ENCODE measurements around the gene ACTA2.

Gene ACTA2

DNA sequence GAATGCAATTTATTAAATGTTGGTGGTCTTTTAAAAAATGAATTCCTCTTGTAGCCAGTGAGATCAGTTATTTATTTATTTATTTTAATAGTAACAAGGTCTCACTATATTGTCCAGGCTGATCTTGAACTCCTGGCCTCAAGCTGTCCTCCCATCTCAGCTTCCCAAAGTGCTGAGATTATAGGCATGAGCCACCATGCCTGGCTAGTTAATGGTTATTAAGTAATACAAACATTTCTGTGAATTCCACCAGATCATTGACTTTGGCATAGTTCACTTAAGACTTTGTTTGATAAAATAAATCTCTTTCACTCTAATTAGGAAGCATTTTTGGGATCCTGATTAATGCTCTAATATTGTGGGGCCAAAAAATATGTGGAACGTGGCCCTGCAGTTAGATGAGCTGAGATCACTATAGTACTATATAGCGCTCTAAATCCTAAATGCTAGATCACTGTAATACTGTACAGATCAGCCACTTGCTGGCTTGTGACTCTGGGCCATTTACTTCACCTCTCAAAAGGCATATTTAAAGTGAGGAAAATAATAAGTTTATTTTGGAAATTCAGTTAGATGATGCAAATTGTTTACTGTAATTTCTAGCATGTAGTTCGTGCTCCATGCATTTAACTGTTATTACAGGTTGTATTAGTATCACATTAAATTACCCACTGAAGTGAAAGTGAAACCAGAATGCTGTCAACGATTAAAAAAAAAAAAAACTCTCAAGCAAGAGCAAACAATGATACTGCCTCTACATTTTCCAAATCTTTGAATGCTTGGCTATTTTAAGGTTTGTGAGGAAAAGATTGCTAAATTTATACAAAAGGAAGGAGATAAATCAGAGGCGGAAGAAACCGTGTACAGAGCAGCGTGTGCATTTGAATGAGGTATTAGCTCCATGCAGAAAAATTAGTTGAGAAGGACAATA is 22.1 kb upstream of the ACTA2 start:
- H3K9me2 ChIP-seq (replicated peaks; ENCODE audit: insufficient read depth, low read length): no peaks in the 10 kb centered on the region
- no peak overlapping the region for H3K27ac ChIP-seq (ENCODE audit: low read depth, low read length)
- peak overlapping the region; percentile 18 for H3K4me2 ChIP-seq (ENCODE audit: low read depth, low read length, poor library complexity, severe bottlenecking)
- no peaks in the 10 kb centered on the region for H3K36me3 ChIP-seq (ENCODE audit: low read length)
- H3K9me3 ChIP-seq (ENCODE audit: insufficient read depth, low read length): no peaks in the 10 kb centered on the region
- H3K27me3 ChIP-seq (ENCODE audit: low read length): no peaks in the 10 kb centered on the region
- H4K20me1 ChIP-seq (ENCODE audit: low read depth, low read length): no peaks in the 10 kb centered on the region
- H3F3A ChIP-seq (ENCODE audit: insufficient read depth): no peaks in the 10 kb centered on the region
- TF ChIP-seq, protein P1, sequence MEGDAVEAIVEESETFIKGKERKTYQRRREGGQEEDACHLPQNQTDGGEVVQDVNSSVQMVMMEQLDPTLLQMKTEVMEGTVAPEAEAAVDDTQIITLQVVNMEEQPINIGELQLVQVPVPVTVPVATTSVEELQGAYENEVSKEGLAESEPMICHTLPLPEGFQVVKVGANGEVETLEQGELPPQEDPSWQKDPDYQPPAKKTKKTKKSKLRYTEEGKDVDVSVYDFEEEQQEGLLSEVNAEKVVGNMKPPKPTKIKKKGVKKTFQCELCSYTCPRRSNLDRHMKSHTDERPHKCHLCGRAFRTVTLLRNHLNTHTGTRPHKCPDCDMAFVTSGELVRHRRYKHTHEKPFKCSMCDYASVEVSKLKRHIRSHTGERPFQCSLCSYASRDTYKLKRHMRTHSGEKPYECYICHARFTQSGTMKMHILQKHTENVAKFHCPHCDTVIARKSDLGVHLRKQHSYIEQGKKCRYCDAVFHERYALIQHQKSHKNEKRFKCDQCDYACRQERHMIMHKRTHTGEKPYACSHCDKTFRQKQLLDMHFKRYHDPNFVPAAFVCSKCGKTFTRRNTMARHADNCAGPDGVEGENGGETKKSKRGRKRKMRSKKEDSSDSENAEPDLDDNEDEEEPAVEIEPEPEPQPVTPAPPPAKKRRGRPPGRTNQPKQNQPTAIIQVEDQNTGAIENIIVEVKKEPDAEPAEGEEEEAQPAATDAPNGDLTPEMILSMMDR (IDR thresholded peaks at IDR 0.05; ENCODE audit: insufficient read depth, low read length, poor library complexity, severe bottlenecking): no peak
- no peak for TF ChIP-seq EZH2phosphoT487 (conservative IDR thresholded peaks at IDR 0.05; ENCODE audit: low read length)
- H3K79me2 ChIP-seq (ENCODE audit: insufficient read depth, low read length): no peaks in the 10 kb centered on the region
- H3K4me3 ChIP-seq (ENCODE audit: insufficient read depth, low read length, poor library complexity, severe bottlenecking): no peak overlapping the region
- no peak overlapping the region for H2AFZ ChIP-seq (ENCODE audit: low read depth, low read length, severe bottlenecking)
- no peak overlapping the region for H3K9ac ChIP-seq (ENCODE audit: low read length)

GRCh38 chr10:88974012-88974411 is 21.4 kb upstream of the ACTA2 start:
- TF ChIP-seq EZH2phosphoT487 (conservative IDR thresholded peaks at IDR 0.05; ENCODE audit: low read length): no peak
- TF ChIP-seq, protein P1 (IDR thresholded peaks at IDR 0.05; ENCODE audit: insufficient read depth, low read length, poor library complexity, severe bottlenecking): no peak
- H3K27ac ChIP-seq (ENCODE audit: low read depth, low read length): no peak overlapping the region
- no peaks in the 10 kb centered on the region for H3K27me3 ChIP-seq (ENCODE audit: low read length)
- H4K20me1 ChIP-seq (ENCODE audit: low read depth, low read length): no peaks in the 10 kb centered on the region
- H3F3A ChIP-seq (ENCODE audit: insufficient read depth): no peaks in the 10 kb centered on the region
- no peaks in the 10 kb centered on the region for H3K79me2 ChIP-seq (ENCODE audit: insufficient read depth, low read length)
- no peaks in the 10 kb centered on the region for H3K36me3 ChIP-seq (ENCODE audit: low read length)
- H3K9ac ChIP-seq (ENCODE audit: low read length): no peak overlapping the region
- H2AFZ ChIP-seq (ENCODE audit: low read depth, low read length, severe bottlenecking): no peak overlapping the region
- no peaks in the 10 kb centered on the region for H3K9me2 ChIP-seq (replicated peaks; ENCODE audit: insufficient read depth, low read length)
- H3K4me2 ChIP-seq (ENCODE audit: low read depth, low read length, poor library complexity, severe bottlenecking): no peak overlapping the region
- H3K9me3 ChIP-seq (ENCODE audit: insufficient read depth, low read length): no peaks in the 10 kb centered on the region
- H3K4me3 ChIP-seq (ENCODE audit: insufficient read depth, low read length, poor library complexity, severe bottlenecking): no peak overlapping the region

DNA sequence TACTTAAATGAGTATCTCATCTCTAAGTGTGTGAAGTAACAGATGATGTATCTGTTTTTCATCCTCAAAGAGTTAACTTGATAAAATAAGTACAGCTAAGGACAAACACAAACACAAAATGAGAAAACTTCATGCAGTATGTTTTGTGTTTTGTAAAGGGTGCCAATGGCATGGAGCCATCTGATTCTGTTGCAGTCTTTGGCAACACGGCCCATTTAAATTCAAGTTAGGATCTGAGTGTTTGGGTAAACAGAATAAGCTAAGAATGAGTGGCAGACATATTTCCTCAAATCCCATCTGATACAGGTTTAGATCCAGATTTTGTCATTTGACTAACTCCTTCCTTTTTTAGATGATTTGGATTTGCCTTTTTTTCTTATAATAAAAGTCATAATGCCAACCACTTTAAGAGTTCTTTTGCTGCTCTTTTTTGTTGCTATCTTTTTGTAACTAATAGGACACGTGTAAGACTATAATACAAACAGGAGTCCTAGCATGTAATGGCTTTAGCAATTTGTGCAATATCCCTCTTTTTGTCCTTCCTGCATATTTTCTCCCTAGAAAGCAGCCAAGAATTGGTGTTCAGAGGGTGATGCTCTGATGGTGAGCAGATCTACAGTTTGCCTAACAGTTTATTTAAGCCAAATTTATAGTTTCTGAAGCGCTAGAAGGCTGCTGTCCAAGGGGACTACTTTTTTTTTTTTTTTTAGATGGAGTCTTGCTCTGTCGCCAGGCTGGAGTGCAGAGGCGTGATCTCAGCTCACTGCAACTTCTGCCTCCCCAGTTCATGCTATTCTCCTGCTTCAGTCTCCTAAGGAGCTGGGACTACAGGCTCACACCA is 18.9 kb upstream of the ACTA2 start:
- H3K36me3 ChIP-seq (ENCODE audit: low read length): no peaks in the 10 kb centered on the region
- no peak overlapping the region for H3K9ac ChIP-seq (ENCODE audit: low read length)
- no peak for TF ChIP-seq EZH2phosphoT487 (conservative IDR thresholded peaks at IDR 0.05; ENCODE audit: low read length)
- TF ChIP-seq, protein P1 (IDR thresholded peaks at IDR 0.05; ENCODE audit: insufficient read depth, low read length, poor library complexity, severe bottlenecking): no peak
- no peak overlapping the region for H3K4me3 ChIP-seq (ENCODE audit: insufficient read depth, low read length, poor library complexity, severe bottlenecking)
- H3K27ac ChIP-seq (ENCODE audit: low read depth, low read length): no peak overlapping the region
- H3F3A ChIP-seq (ENCODE audit: insufficient read depth): no peaks in the 10 kb centered on the region
- no peak overlapping the region for H2AFZ ChIP-seq (ENCODE audit: low read depth, low read length, severe bottlenecking)
- H3K27me3 ChIP-seq (ENCODE audit: low read length): no peaks in the 10 kb centered on the region
- no peaks in the 10 kb centered on the region for H4K20me1 ChIP-seq (ENCODE audit: low read depth, low read length)
- no peaks in the 10 kb centered on the region for H3K9me3 ChIP-seq (ENCODE audit: insufficient read depth, low read length)
- no peaks in the 10 kb centered on the region for H3K79me2 ChIP-seq (ENCODE audit: insufficient read depth, low read length)
- H3K9me2 ChIP-seq (replicated peaks; ENCODE audit: insufficient read depth, low read length): no peaks in the 10 kb centered on the region
- H3K4me2 ChIP-seq (ENCODE audit: low read depth, low read length, poor library complexity, severe bottlenecking): no peak overlapping the region
